HG02678 (cell line): ENCODE data around the gene DPYSL5.

Source experiments
- ATAC-seq: cut with Tn5 transposase; IDR thresholded peaks from one replicate; pipeline ENCODE4 v1.9.1; 2021; ENCODE audit warnings: mild to moderate bottlenecking, moderate library complexity; ENCODE audit not compliant: unreplicated experiment

Gene DPYSL5

GRCh38 chr2:26985807-26986206 lies 137.9 kb downstream of the DPYSL5 start:
- ATAC-seq, result no peak

- no peak for ATAC-seq
Measured at GRCh38 chr2:26986576-26986975, 138.6 kb downstream of the DPYSL5 start.

GRCh38 chr2:26988058-26988860 lies 140.3 kb downstream of the DPYSL5 start:
- ATAC-seq, result no peak

- ATAC-seq, result no peak
Measured at GRCh38 chr2:26989156-26989555, 141.2 kb downstream of the DPYSL5 start.

- ATAC-seq, result no peak
Measured at GRCh38 chr2:26991717-26992116, 143.8 kb downstream of the DPYSL5 start.

GRCh38 chr2:26993768-26994167 lies 145.8 kb downstream of the DPYSL5 start:
- no peak for ATAC-seq

DNA sequence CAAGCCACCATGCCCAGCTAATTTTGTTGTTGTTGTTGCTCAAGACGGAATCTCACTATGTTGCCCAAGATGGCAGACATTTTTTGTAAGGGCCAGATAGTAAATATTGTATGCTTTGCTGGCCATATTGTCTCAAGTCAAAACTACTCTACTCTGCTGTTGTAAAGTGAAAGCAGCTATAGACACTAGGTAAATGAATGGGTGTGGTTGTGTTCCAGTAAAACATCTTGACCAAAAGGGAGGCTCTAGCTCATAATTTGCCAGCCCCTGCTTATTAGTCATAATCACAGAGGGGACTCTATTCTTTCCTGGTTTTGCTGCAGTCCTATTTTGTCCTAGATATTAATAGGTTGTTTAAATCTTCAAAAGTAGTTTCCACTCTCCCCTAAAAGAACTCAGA lies 147.1 kb downstream of the DPYSL5 start:
- ATAC-seq, result no peak

- ATAC-seq, result no peak
Measured at GRCh38 chr2:26997394-26997793, 149.5 kb downstream of the DPYSL5 start.

- no peak for ATAC-seq
Measured at GRCh38 chr2:26998323-26998722, 150.4 kb downstream of the DPYSL5 start.
